ENCODE data around the gene SLIT3. TPM values are rescaled to one million over a fixed set of nuclear protein-coding genes. Genes with fewer than 3 reads are reported as not detected.

The SLIT3 gene
- total and polyA plus RNA-seq, 5 donors from 2014 or later = not detected

GRCh38 chr5:168694289-168694688 lies 606.6 kb downstream of the SLIT3 start:
- no peak for ATAC-seq (ENCODE audit: low read depth in 2 of 2)
- no peak for DNase-seq
- H3K4me3 Mint-ChIP-seq = no peak overlapping the region
- no peaks in the 10 kb centered on the region for H3K4me1 Mint-ChIP-seq
- H3K9me3 Mint-ChIP-seq = peaks cover 0 to 3% (median 0%) of the 10 kb centered on the region in 7 donors
- H3K27ac ChIP-seq (ENCODE audit: insufficient read depth, low read length, poor library complexity, severe bottlenecking) = no peak overlapping the region
- no peaks in the 10 kb centered on the region for H3K36me3 ChIP-seq (ENCODE audit: control insufficient read depth, insufficient read depth, low read length)
- no peaks in the 10 kb centered on the region for H3K4me1 ChIP-seq (ENCODE audit: control insufficient read depth, insufficient read depth, low read length, poor library complexity, severe bottlenecking)
- no peak overlapping the region for H3K27ac Mint-ChIP-seq
- H3K4me3 ChIP-seq (ENCODE audit: low read depth, low read length) = no peak overlapping the region
- peaks cover 18% of the 10 kb centered on the region for H3K27me3 Mint-ChIP-seq
- no peaks in the 10 kb centered on the region for H3K9me3 ChIP-seq (ENCODE audit: control insufficient read depth in 2 of 2, low read length in 2 of 2)
- H3K36me3 Mint-ChIP-seq = no peaks in the 10 kb centered on the region
- no peaks in the 10 kb centered on the region for H3K27me3 ChIP-seq (ENCODE audit: control insufficient read depth, insufficient read depth, low read length)

GRCh38 chr5:168693883-168694282 lies 607.1 kb downstream of the SLIT3 start:
- ATAC-seq (ENCODE audit: low read depth in 2 of 2) = no peak
- Histone ChIP-seq H3K27me3 (ENCODE audit: control insufficient read depth, insufficient read depth, low read length) (no peaks in the 10 kb centered on the region), H3K4me3 (ENCODE audit: low read depth, low read length) (no peak overlapping the region), H3K9me3 (ENCODE audit: control insufficient read depth in 2 of 2, low read length in 2 of 2) (no peaks in the 10 kb centered on the region), H3K27ac (ENCODE audit: insufficient read depth, low read length, poor library complexity, severe bottlenecking) (no peak overlapping the region), H3K36me3 (ENCODE audit: control insufficient read depth, insufficient read depth, low read length) (no peaks in the 10 kb centered on the region), H3K4me1 (ENCODE audit: control insufficient read depth, insufficient read depth, low read length, poor library complexity, severe bottlenecking) (no peaks in the 10 kb centered on the region)
- Mint-ChIP-seq H3K27ac (no peak overlapping the region), H3K27me3 (peaks cover 18% of the 10 kb centered on the region), H3K4me1 (no peaks in the 10 kb centered on the region), H3K4me3 (no peak overlapping the region), H3K36me3 (no peaks in the 10 kb centered on the region), H3K9me3 (peaks cover 0 to 3% (median 0%) of the 10 kb centered on the region in 7 donors)
- DNase-seq = no peak

GRCh38 chr5:168693297-168693696 lies 607.6 kb downstream of the SLIT3 start:
- no peak overlapping the region for H3K4me3 ChIP-seq (ENCODE audit: low read depth, low read length)
- Mint-ChIP-seq H3K9me3 (peaks cover 0 to 3% (median 0%) of the 10 kb centered on the region in 7 donors), H3K27ac (no peak overlapping the region), H3K36me3 (no peaks in the 10 kb centered on the region), H3K27me3 (peaks cover 18% of the 10 kb centered on the region), H3K4me3 (no peak overlapping the region), H3K4me1 (no peaks in the 10 kb centered on the region)
- no peaks in the 10 kb centered on the region for H3K9me3 ChIP-seq (ENCODE audit: control insufficient read depth in 2 of 2, low read length in 2 of 2)
- no peak for ATAC-seq (ENCODE audit: low read depth in 2 of 2)
- no peak overlapping the region for H3K27ac ChIP-seq (ENCODE audit: insufficient read depth, low read length, poor library complexity, severe bottlenecking)
- H3K4me1 ChIP-seq (ENCODE audit: control insufficient read depth, insufficient read depth, low read length, poor library complexity, severe bottlenecking) = no peaks in the 10 kb centered on the region
- H3K27me3 ChIP-seq (ENCODE audit: control insufficient read depth, insufficient read depth, low read length) = no peaks in the 10 kb centered on the region
- DNase-seq = no peak
- no peaks in the 10 kb centered on the region for H3K36me3 ChIP-seq (ENCODE audit: control insufficient read depth, insufficient read depth, low read length)

- H3K27ac ChIP-seq (ENCODE audit: insufficient read depth, low read length, poor library complexity, severe bottlenecking) = no peak overlapping the region
- H3K36me3 Mint-ChIP-seq = no peaks in the 10 kb centered on the region
- no peak for DNase-seq
- no peaks in the 10 kb centered on the region for H3K36me3 ChIP-seq (ENCODE audit: control insufficient read depth, insufficient read depth, low read length)
- peaks cover 0 to 2% (median 0%) of the 10 kb centered on the region in 7 donors for H3K9me3 Mint-ChIP-seq
- H3K4me1 ChIP-seq (ENCODE audit: control insufficient read depth, insufficient read depth, low read length, poor library complexity, severe bottlenecking) = no peaks in the 10 kb centered on the region
- no peak overlapping the region for H3K27ac Mint-ChIP-seq
- H3K4me1 Mint-ChIP-seq = no peaks in the 10 kb centered on the region
- H3K4me3 ChIP-seq (ENCODE audit: low read depth, low read length) = no peak overlapping the region
- no peaks in the 10 kb centered on the region for H3K27me3 ChIP-seq (ENCODE audit: control insufficient read depth, insufficient read depth, low read length)
- no peak overlapping the region for H3K4me3 Mint-ChIP-seq
- peaks cover 16% of the 10 kb centered on the region for H3K27me3 Mint-ChIP-seq
- no peak for ATAC-seq (ENCODE audit: low read depth in 2 of 2)
- no peaks in the 10 kb centered on the region for H3K9me3 ChIP-seq (ENCODE audit: control insufficient read depth in 2 of 2, low read length in 2 of 2)
Measured at GRCh38 chr5:168691891-168692290, 609.0 kb downstream of the SLIT3 start.

GRCh38 chr5:168689260-168689659 lies 611.7 kb downstream of the SLIT3 start:
- Mint-ChIP-seq H3K27ac (no peak overlapping the region), H3K4me1 (no peaks in the 10 kb centered on the region), H3K4me3 (no peak overlapping the region), H3K27me3 (peaks cover 13% of the 10 kb centered on the region), H3K9me3 (no peaks in the 10 kb centered on the region), H3K36me3 (no peaks in the 10 kb centered on the region)
- Histone ChIP-seq H3K4me3 (ENCODE audit: low read depth, low read length) (no peak overlapping the region), H3K36me3 (ENCODE audit: control insufficient read depth, insufficient read depth, low read length) (no peaks in the 10 kb centered on the region), H3K4me1 (ENCODE audit: control insufficient read depth, insufficient read depth, low read length, poor library complexity, severe bottlenecking) (no peaks in the 10 kb centered on the region), H3K27ac (ENCODE audit: insufficient read depth, low read length, poor library complexity, severe bottlenecking) (no peak overlapping the region), H3K27me3 (ENCODE audit: control insufficient read depth, insufficient read depth, low read length) (no peaks in the 10 kb centered on the region), H3K9me3 (ENCODE audit: control insufficient read depth in 2 of 2, low read length in 2 of 2) (no peaks in the 10 kb centered on the region)
- DNase-seq = no peak
- ATAC-seq (ENCODE audit: low read depth in 2 of 2) = no peak

- Histone ChIP-seq H3K36me3 (ENCODE audit: control insufficient read depth, insufficient read depth, low read length) (no peaks in the 10 kb centered on the region), H3K4me3 (ENCODE audit: low read depth, low read length) (no peak overlapping the region), H3K27me3 (ENCODE audit: control insufficient read depth, insufficient read depth, low read length) (no peaks in the 10 kb centered on the region), H3K4me1 (ENCODE audit: control insufficient read depth, insufficient read depth, low read length, poor library complexity, severe bottlenecking) (peaks cover 6% of the 10 kb centered on the region), H3K27ac (ENCODE audit: insufficient read depth, low read length, poor library complexity, severe bottlenecking) (no peak overlapping the region), H3K9me3 (ENCODE audit: control insufficient read depth in 2 of 2, low read length in 2 of 2) (no peaks in the 10 kb centered on the region)
- DNase-seq (no peak), ATAC-seq (ENCODE audit: low read depth in 2 of 2) (no peak)
- peaks cover 0 to 13% (median 3%) of the 10 kb centered on the region in 4 donors for H3K4me1 Mint-ChIP-seq
- H3K27ac Mint-ChIP-seq = no peak overlapping the region
- H3K4me3 Mint-ChIP-seq = no peak overlapping the region
- H3K27me3 Mint-ChIP-seq = peaks cover 4% of the 10 kb centered on the region
- H3K36me3 Mint-ChIP-seq = no peaks in the 10 kb centered on the region
- H3K9me3 Mint-ChIP-seq = no peaks in the 10 kb centered on the region
Measured at GRCh38 chr5:168686837-168687236, 614.1 kb downstream of the SLIT3 start.

- Histone ChIP-seq H3K27ac (ENCODE audit: insufficient read depth, low read length, poor library complexity, severe bottlenecking) (no peak overlapping the region), H3K4me1 (ENCODE audit: control insufficient read depth, insufficient read depth, low read length, poor library complexity, severe bottlenecking) (peaks cover 6% of the 10 kb centered on the region), H3K36me3 (ENCODE audit: control insufficient read depth, insufficient read depth, low read length) (no peaks in the 10 kb centered on the region), H3K27me3 (ENCODE audit: control insufficient read depth, insufficient read depth, low read length) (no peaks in the 10 kb centered on the region), H3K9me3 (ENCODE audit: control insufficient read depth in 2 of 2, low read length in 2 of 2) (no peaks in the 10 kb centered on the region), H3K4me3 (ENCODE audit: low read depth, low read length) (no peak overlapping the region)
- Mint-ChIP-seq H3K36me3 (no peaks in the 10 kb centered on the region), H3K9me3 (no peaks in the 10 kb centered on the region), H3K4me3 (no peak overlapping the region), H3K27ac (no peak overlapping the region), H3K4me1 (peaks cover 0 to 18% (median 3%) of the 10 kb centered on the region in 4 donors), H3K27me3 (peaks cover 4% of the 10 kb centered on the region)
- ATAC-seq (ENCODE audit: low read depth in 2 of 2) (no peak), DNase-seq (no peak)
Measured at GRCh38 chr5:168685566-168685965, 615.4 kb downstream of the SLIT3 start.

GRCh38 chr5:168683927-168684295 lies 617.0 kb downstream of the SLIT3 start:
- H3K9me3 ChIP-seq (ENCODE audit: control insufficient read depth in 2 of 2, low read length in 2 of 2) = no peaks in the 10 kb centered on the region
- DNase-seq = no peak
- H3K27ac ChIP-seq (ENCODE audit: insufficient read depth, low read length, poor library complexity, severe bottlenecking) = no peak overlapping the region
- Mint-ChIP-seq H3K27me3 (no peaks in the 10 kb centered on the region), H3K9me3 (no peaks in the 10 kb centered on the region), H3K4me1 (peaks cover 0 to 18% (median 3%) of the 10 kb centered on the region in 4 donors), H3K4me3 (peak overlapping the region in 2 of 4 donors; percentile 70 to 73), H3K36me3 (no peaks in the 10 kb centered on the region), H3K27ac (peak overlapping the region; percentile 53 to 88 (median 87))
- peaks cover 6% of the 10 kb centered on the region for H3K4me1 ChIP-seq (ENCODE audit: control insufficient read depth, insufficient read depth, low read length, poor library complexity, severe bottlenecking)
- H3K36me3 ChIP-seq (ENCODE audit: control insufficient read depth, insufficient read depth, low read length) = no peaks in the 10 kb centered on the region
- H3K4me3 ChIP-seq (ENCODE audit: low read depth, low read length) = no peak overlapping the region
- ATAC-seq (ENCODE audit: low read depth in 2 of 2) = no peak
- no peaks in the 10 kb centered on the region for H3K27me3 ChIP-seq (ENCODE audit: control insufficient read depth, insufficient read depth, low read length)

All from CD4-positive, CD25-positive, alpha-beta regulatory T cell (primary cell).